Stimulated activated memory B cell treated with anti-CD40 and anti-IgM and Interleukin-4, amounts not matched to agents 10 μg/mL and 1 μg/mL and 100 μg/mL, for 72 hours (primary cell): Measurements from ENCODE around the gene NSUN6.

Source experiments
- ATAC-seq: fragments of 150-1000 bp; cut with Tn5 transposase; 2 replicates; pipeline ENCODE4 v1.10.0; 2021
- H3K27ac Mint-ChIP-seq: one replicate; pipeline ENCODE4 v1.8.0; 2022; ENCODE audit warnings: mild to moderate bottlenecking, mixed read lengths
- H3K27me3 Mint-ChIP-seq: one replicate; pipeline ENCODE4 v1.8.0; 2022; ENCODE audit warnings: mixed read lengths
- H3K36me3 Mint-ChIP-seq: one replicate; pipeline ENCODE4 v1.8.0; 2022; ENCODE audit warnings: mixed read lengths
- H3K4me1 Mint-ChIP-seq: one replicate; pipeline ENCODE4 v1.8.0; 2022; ENCODE audit warnings: mixed read lengths
- H3K4me3 Mint-ChIP-seq: one replicate; pipeline ENCODE4 v1.8.0; 2022; ENCODE audit warnings: mild to moderate bottlenecking, moderate library complexity, mixed read lengths
- H3K9me3 Mint-ChIP-seq: one replicate; pipeline ENCODE4 v1.8.0; 2022; ENCODE audit warnings: mixed read lengths

NSUN6 gene

GRCh38 chr10:18668026-18668425, 16.6 kb upstream of the NSUN6 start:
- H3K27ac Mint-ChIP-seq, result no peak overlapping the region
- H3K9me3 Mint-ChIP-seq, result no peaks in the 10 kb centered on the region
- peaks cover 23% of the 10 kb centered on the region for H3K4me1 Mint-ChIP-seq
- no peak for ATAC-seq
- no peaks in the 10 kb centered on the region for H3K27me3 Mint-ChIP-seq
- no peak overlapping the region for H3K4me3 Mint-ChIP-seq
- peaks cover 26% of the 10 kb centered on the region for H3K36me3 Mint-ChIP-seq

- H3K4me3 Mint-ChIP-seq, result no peak overlapping the region
- H3K4me1 Mint-ChIP-seq, result peaks cover 35% of the 10 kb centered on the region
- no peak overlapping the region for H3K27ac Mint-ChIP-seq
- no peaks in the 10 kb centered on the region for H3K9me3 Mint-ChIP-seq
- peaks cover 19% of the 10 kb centered on the region for H3K36me3 Mint-ChIP-seq
- H3K27me3 Mint-ChIP-seq, result no peaks in the 10 kb centered on the region
- no peak for ATAC-seq
These were observed 15.4 kb upstream of the NSUN6 start for GRCh38 chr10:18666810-18667209.

- H3K36me3 Mint-ChIP-seq, result peaks cover 12% of the 10 kb centered on the region
- no peak overlapping the region for H3K4me3 Mint-ChIP-seq
- no peak overlapping the region for H3K27ac Mint-ChIP-seq
- H3K9me3 Mint-ChIP-seq, result no peaks in the 10 kb centered on the region
- H3K27me3 Mint-ChIP-seq, result no peaks in the 10 kb centered on the region
- no peak for ATAC-seq
- peaks cover 43% of the 10 kb centered on the region for H3K4me1 Mint-ChIP-seq
These were observed 14.6 kb upstream of the NSUN6 start for GRCh38 chr10:18665815-18666558.

DNA sequence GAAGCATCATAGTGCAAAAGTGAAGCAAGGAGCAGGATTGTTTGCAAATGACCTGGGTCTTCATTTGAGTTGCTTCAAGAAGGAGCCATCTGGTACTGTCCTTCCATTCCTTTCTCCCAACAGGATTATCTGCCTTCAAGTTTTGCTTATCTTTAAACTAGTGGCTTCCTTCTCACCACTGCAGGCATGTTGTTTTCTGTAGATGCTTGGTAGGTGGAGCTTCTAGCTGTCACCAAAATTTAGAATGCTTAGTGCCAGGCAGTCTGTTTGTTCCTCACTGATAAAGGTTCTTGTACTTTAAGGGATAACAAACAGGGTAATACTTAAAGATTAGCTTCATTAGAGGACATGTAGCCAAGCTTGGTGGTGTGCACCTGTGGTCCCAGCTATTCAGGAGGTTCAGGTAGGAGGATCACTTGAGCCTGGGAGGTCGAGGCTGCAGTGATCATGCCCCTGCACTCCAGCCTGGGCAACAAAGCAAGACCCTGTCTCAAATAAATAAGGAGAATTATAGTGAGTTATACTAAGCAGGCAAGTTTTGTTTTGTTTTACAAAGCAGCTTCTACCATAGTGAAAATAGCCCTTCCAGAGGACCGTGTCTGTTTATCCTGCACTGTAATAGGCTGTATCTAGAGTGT, 13.6 kb upstream of the NSUN6 start:
- Mint-ChIP-seq H3K9me3 (no peaks in the 10 kb centered on the region), H3K36me3 (peaks cover 12% of the 10 kb centered on the region), H3K4me3 (no peak overlapping the region)

DNA sequence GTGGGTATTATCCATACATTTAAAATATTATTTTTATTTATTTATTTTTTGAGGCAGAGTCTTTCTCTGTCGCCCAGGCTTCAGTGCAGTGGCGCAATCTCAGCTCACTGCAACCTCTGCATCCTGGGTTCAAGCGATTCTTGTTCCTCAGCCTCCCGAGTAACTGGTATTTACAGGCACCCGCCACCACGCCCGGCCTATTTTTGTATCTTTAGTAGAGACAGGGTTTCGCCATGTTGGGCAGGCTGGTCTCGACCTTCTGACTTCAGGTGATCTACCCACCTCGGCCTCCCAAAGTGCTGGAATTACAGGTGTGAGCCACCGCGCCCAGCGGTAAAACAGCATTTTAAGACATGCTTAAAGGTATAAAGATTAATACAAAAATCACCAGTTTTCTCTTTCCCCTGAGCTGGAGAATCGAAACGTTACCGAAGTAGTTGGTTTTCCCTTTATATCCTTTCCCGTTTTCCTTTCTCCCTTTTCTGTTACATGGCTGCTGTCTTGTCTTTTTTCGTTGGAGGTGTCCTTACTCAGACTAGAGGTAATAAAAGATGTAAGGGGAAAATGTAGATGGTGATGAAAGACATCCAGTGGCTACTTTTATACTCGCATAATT, 9.5 kb upstream of the NSUN6 start:
- no peaks in the 10 kb centered on the region for H3K27me3 Mint-ChIP-seq
- no peaks in the 10 kb centered on the region for H3K9me3 Mint-ChIP-seq
- H3K4me1 Mint-ChIP-seq, result peaks cover 49% of the 10 kb centered on the region
- peak overlapping the region; percentile 58 for H3K4me3 Mint-ChIP-seq
- H3K27ac Mint-ChIP-seq, result no peak overlapping the region
- ATAC-seq, result no peak
- H3K36me3 Mint-ChIP-seq, result peaks cover 5% of the 10 kb centered on the region

More for the DNA sequence above, 13.6 kb upstream of the NSUN6 start:
- Mint-ChIP-seq H3K27me3 (no peaks in the 10 kb centered on the region), H3K4me1 (peaks cover 46% of the 10 kb centered on the region), H3K27ac (no peak overlapping the region)
- no peak for ATAC-seq

DNA sequence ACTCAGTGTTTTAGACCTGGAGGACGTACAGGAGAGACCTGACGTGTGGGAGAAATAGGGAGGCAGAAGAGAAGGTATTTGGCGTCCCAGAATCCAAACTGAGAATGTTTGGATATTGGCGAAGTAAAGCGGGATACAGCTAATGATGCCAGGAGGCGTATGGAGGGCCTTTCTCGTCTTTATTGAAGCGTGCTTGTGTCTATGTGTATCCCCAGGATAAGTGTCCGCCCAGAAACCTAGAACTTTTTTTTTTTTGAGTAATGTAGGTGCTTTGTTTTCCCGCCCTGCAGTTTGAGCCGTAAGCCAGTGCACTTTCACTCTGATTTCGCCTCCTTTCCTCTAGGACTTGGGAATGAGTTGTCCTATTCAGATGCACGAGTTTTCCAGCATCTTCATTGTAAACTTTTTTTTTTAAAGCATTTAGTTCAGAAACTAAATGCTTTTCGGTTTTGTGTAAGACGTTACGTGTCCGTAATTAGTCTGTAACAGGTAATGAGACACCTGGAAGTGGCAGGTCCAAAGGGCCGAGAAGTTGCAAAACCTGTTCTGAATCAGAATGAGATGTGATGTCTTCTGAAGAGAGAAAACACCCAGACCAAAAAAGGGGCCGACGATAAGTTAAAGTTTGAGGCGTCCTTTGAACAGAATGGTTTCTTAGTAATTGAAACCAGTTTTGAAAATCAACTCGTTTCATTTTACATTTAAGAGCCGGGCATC, 8.6 kb upstream of the NSUN6 start:
- H3K36me3 Mint-ChIP-seq, result peaks cover 5% of the 10 kb centered on the region
- peak overlapping the region; percentile 86 for H3K27ac Mint-ChIP-seq
- no peaks in the 10 kb centered on the region for H3K9me3 Mint-ChIP-seq
- H3K4me1 Mint-ChIP-seq, result peaks cover 39% of the 10 kb centered on the region
- peak; percentile 3 for ATAC-seq
- H3K27me3 Mint-ChIP-seq, result no peaks in the 10 kb centered on the region
- H3K4me3 Mint-ChIP-seq, result peak overlapping the region; percentile 97

DNA sequence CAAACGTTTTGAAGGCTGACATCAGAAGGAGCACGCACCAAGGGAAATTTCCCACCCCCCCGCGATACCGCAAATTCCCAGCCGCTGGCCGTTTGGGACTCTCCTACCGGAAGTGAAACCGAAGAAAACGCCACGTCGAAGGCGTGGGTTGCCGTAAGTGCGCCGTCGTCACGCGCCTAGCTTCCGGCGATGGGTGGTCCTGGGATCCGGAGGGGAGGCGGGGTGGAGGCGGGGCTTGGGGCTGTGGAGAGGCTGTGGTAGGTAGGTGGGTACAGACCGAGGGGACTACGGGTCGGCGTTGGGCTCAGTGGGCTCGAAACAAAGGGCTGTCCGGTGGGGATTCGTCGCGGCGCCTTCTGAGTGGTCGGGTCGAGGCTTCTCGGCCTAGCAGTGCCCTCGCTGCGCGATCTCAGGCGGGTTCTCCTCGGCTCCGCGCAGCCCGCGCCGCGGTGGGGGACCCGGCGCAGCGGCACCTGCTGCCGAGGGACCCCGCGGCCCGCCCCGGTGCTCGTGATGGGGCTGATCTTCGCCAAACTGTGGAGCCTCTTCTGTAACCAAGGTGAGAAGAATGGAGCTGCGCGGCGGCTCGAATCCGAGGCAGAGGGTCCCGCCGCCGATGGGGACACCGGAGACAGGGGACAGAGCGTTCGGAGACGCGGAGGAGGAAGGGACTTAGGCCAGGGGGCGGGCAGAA, 7.9 kb upstream of the NSUN6 start, which contains the start of gene ARL5B:
Gene ARL5B (plus strand): TSS at position 307 of the 694 bp plus-strand sequence. CDS start 207 bp downstream, at position 514.
- peaks cover 5% of the 10 kb centered on the region for H3K36me3 Mint-ChIP-seq
- peaks cover 37% of the 10 kb centered on the region for H3K4me1 Mint-ChIP-seq
- no peaks in the 10 kb centered on the region for H3K27me3 Mint-ChIP-seq
- H3K9me3 Mint-ChIP-seq, result no peaks in the 10 kb centered on the region
- peak within 1 kb of the TSS; percentile 97 for H3K4me3 Mint-ChIP-seq
- ATAC-seq, result peak; percentile 99
- H3K27ac Mint-ChIP-seq, result peak within 1 kb of the TSS; percentile 86

GRCh38 chr10:18658271-18659124, 7.1 kb upstream of the NSUN6 start:
- Mint-ChIP-seq H3K27me3 (no peaks in the 10 kb centered on the region), H3K9me3 (no peaks in the 10 kb centered on the region), H3K4me3 (peak overlapping the region; percentile 97), H3K27ac (peak overlapping the region; percentile 86), H3K4me1 (peaks cover 31% of the 10 kb centered on the region), H3K36me3 (no peaks in the 10 kb centered on the region)
- no peak for ATAC-seq

DNA sequence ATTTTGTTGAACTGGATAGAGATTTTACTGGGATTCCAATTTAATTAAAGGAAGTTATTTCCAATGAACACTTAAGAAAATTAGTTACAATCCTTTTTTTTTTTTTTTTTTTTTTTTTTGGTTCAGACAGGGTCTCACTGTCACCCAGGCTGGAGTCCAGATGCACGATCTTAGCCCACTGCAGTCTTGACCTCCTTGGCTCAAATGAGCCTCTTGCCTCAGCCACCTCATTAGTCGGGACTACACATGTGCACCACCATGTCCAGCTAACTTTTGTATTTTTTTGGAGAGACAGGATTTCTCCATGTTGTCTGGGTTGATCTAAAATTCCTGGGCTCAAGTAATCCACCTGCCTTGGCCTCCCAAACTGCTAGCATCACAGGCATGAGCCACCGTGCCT, 5.3 kb upstream of the NSUN6 start:
- Mint-ChIP-seq H3K27ac (no peak overlapping the region), H3K36me3 (no peaks in the 10 kb centered on the region), H3K4me3 (no peak overlapping the region), H3K27me3 (no peaks in the 10 kb centered on the region), H3K4me1 (peaks cover 24% of the 10 kb centered on the region), H3K9me3 (no peaks in the 10 kb centered on the region)
- no peak for ATAC-seq

DNA sequence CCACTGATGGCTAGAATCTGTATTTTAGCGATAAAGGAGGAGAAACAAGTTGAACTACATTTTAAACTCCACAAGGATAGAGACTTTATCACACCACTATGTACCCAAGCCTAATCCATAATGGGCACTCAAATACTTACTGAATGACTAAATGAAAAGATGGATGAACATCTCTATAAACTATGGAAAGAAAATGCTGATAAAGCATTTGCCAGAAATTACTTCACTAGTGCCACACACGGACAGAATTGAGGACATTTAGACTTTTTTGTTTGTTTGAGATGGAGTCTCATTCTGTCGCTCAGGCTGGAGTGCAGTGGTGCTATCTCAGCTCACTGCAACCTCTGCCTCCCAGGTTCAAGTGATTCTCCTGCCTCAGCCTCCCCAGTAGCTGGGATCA, 1.7 kb upstream of the NSUN6 start:
- H3K27ac Mint-ChIP-seq, result no peak overlapping the region
- peaks cover 33% of the 10 kb centered on the region for H3K4me1 Mint-ChIP-seq
- no peak for ATAC-seq
- no peaks in the 10 kb centered on the region for H3K36me3 Mint-ChIP-seq
- H3K9me3 Mint-ChIP-seq, result no peaks in the 10 kb centered on the region
- H3K27me3 Mint-ChIP-seq, result no peaks in the 10 kb centered on the region
- no peak overlapping the region for H3K4me3 Mint-ChIP-seq

- H3K27ac Mint-ChIP-seq, result peak overlapping the region; percentile 82
- H3K4me1 Mint-ChIP-seq, result peaks cover 33% of the 10 kb centered on the region
- H3K4me3 Mint-ChIP-seq, result peak overlapping the region; percentile 89
- no peak for ATAC-seq
- no peaks in the 10 kb centered on the region for H3K27me3 Mint-ChIP-seq
- no peaks in the 10 kb centered on the region for H3K36me3 Mint-ChIP-seq
- H3K9me3 Mint-ChIP-seq, result no peaks in the 10 kb centered on the region
These were observed 886 bp downstream of the NSUN6 start for GRCh38 chr10:18650404-18650997.

DNA sequence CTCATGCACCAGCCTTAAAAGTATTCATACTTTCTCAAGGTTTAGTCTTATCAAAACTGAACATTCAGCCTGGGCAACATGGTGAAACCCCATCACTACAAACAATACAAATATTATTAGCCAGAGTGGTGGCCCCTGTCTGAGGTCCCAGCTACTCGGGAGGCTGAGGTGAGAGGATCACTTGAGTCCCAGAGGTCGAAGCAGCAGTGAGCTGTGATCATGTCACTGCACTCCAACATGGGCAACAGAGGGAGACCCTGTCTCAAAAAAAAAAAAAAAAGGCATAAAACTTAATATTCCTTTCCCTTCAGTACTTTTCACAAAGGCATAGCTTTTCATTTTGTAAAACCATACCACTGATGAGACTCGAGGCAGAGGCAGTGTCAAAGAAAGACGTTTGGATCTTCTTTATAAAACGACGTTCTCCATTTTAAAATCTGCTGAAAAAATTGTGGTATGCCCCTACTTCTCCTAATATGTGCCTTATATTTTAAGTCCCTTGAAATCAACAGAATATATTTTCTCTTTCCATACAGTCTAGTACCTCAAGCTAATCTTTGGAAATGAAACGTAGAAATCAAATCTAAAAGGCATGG, 1.9 kb downstream of the NSUN6 start:
- ATAC-seq, result no peak
- Mint-ChIP-seq H3K36me3 (no peaks in the 10 kb centered on the region), H3K4me3 (peak overlapping the region; percentile 51), H3K4me1 (peaks cover 33% of the 10 kb centered on the region), H3K9me3 (no peaks in the 10 kb centered on the region), H3K27ac (no peak overlapping the region), H3K27me3 (no peaks in the 10 kb centered on the region)

- peaks cover 9% of the 10 kb centered on the region for H3K36me3 Mint-ChIP-seq
- no peak overlapping the region for H3K4me3 Mint-ChIP-seq
- no peaks in the 10 kb centered on the region for H3K9me3 Mint-ChIP-seq
- H3K27me3 Mint-ChIP-seq, result no peaks in the 10 kb centered on the region
- no peak overlapping the region for H3K27ac Mint-ChIP-seq
- peaks cover 41% of the 10 kb centered on the region for H3K4me1 Mint-ChIP-seq
- ATAC-seq, result no peak
These were observed 3.4 kb downstream of the NSUN6 start for GRCh38 chr10:18647945-18648344.
